Measurements from ENCODE around the gene CDH26.
"Not testable (repeated sequence)": the region's sequence is repeated elsewhere in the genome, so short reads cannot be mapped to it uniquely, and the experiment has no call there.

The CDH26 gene

DNA sequence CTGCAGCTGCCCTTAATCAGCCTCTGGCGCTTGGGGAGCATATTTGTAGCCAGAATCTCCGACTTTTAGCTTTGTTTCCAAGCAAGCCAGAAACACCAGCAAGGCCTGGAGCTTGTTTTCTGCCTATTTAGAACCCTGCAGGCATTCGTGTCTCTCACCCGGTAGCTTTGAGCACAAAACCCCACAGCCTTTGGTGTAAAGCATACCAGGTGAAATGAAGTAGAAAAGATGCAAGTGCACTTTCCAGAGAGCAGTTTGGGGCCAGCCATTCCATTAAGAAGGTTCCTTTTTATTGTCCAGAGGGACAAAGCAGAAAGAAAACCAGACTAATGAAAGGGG is 17.3 kb upstream of the CDH26 start:
- DNase-seq (ENCODE audit: low spot score) = no peak

DNA sequence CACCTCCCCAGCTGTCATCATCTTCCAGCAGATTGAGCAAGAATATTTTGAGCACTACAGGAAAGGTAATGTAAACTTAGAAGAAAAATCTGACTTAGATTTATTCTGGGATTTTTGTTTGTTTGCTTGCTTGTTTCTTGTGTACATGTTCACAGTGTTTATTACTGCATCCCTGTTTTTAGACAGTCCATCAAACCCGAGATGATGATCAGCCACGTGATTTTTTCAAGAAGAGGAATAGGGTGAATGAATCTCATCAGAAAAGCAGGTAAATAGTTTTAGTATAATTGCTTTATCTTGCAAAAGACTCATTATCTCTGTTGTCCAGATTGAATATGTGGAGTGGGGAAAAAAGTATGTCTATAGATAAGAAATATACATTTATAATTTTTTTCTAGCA is 16.0 kb upstream of the CDH26 start:
- DNase-seq (ENCODE audit: low spot score) = no peak

DNA sequence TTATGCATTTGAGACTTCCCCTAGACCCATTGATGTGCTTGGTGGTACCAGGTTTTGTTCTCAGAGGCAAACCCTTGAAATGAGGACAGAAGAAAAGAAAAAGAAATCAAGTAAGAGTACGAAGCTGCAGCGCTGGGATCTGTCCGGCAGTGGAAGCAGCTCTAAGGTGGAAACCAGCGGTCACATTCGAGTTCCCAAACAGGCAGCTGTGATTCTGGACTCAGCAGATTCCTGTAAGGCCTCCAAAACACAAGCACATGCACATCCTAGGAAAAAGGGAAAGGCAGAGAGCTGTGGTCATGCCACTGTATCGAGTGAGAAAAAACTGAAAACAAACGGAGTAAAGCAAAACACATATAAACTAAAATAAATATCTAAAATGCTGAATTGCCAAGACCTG is 13.5 kb upstream of the CDH26 start:
- DNase-seq (ENCODE audit: low spot score) = no peak

DNA sequence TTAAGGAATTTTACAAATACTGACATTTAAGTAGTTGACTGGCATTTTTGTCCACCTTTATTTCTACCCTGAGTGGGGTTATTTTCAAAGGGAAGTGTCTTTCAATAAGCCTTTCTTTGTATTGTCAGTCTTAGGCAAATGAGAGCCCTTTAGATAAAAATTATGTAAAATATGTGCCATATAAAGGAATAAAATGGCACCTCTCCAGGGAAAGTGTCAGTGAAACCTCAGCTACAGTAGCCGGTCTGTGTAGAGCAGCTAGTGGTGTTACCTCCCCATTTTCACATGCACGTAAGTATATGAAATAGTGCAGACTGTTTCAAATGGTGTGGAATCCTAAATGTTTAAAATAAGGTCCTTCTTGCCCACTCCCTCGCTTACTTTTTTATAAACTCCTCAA is 13.0 kb upstream of the CDH26 start:
- no peak for DNase-seq (ENCODE audit: low spot score)

DNA sequence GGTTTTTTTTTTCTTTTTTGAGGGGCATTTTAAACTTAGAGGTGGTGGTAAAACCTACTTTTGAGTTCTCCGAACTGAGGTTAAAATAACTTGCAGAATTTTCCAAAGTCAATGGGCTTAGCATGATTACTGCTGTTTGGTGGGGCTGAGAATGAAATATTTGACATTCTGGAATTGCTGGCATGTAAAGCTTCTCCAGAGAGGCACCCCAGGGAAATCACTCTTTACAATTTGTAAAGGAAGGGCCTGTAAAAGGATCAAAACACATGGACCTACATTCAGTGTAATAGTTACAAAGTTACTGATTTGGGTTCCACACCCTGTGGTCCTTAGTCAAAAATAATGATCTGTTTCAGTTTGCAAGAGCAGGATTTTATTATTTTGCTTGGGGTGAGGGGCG is 12.5 kb upstream of the CDH26 start:
- DNase-seq (ENCODE audit: low spot score) = no peak

DNA sequence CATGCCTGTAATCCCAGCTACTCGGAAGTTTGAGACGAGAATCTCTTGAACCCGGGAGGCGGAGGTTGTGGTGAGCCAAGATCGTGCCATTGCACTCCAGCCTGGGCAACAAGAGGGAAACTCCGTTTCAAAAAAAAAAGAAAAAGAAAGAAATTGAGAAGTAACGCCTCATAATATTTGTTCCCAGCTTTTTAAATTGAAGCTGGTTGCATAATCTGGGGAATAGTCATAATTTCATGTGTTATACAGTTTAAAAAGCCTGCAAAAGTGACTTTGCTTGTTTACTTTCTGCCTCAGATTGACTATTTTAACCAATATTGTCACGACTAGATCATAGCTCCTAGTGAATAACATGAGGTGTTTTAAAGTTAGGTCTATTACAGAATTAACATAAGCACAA is 10.8 kb upstream of the CDH26 start:
- DNase-seq (ENCODE audit: low spot score) = no peak

DNA sequence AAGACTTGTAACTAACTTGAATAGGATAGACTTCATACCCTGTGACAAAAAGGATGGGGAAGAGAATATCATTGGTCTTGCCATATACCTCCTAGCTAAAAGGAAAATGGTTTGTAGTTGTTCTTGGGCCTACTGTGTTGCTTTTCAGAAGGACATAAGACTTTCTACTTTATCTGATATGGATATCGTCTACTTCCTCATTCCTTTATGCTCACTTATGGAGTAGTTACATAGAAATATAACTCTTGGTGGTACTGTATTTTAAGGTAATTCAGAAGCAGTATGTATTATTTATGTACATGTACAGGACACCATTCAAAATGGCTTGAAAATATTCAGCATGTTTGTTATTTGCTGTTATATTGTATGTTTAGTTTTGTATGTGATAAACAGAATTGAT is 10.0 kb upstream of the CDH26 start:
- no peak for DNase-seq (ENCODE audit: low spot score)

DNA sequence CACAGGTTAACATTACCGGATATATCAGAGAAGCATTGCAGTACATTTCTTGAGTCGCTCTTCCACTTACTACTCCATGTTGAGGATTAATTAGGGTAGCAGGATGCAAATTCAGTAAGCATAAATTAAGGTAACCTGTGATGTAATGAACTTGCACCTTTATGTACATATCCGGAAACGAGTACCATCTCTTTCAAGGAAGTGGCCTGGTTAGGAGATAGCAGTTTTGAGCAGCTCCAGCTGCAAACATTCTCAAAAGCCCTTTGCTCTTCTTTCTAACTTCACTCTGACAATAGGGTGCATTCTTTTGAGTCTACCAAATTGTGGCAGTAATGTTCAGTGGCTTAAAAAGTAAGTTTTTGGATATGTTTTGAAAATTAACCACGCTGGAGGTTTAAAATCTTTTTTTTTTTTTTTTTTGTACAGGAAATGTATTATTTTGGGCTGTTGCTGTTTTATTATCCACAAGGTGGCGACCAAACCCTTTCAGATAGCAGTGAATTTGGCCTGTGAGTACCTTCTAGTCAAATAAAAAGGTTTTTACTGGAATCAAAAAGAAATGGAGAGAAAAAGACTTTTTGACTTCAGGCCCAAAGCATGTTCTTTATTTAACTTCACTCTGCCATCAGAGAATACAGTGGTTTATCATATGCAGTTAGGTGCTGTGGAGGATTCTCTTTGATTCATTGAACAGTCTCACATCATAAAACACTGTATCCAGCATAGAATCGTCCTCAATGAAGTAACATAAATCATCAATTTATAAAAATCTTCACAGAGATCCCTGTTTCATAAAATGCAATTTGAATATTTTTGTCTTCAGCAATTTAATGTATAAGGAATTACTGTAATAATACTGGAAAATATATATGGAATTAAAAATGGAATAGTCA is 9.1 kb upstream of the CDH26 start:
- peak; percentile 55 for DNase-seq (ENCODE audit: low spot score)

DNA sequence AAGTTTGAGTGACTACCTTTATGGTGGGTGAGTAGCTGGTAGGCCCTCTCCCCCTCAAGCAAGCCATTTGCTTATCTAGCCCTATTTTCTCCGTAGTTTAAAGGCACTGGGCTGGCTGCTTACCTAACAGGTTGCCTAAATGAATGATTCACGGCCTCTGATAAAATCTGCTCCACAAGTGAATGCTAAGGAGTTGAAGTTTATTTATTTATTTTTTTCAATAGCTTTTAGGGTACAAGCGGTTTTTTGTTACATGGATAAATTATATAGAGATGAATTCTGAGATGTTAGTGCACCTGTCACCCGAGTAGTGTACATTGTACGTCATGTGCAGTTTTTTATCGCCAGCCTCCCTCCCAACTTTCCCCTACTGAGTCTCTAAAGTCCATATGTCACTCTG is 8.3 kb upstream of the CDH26 start:
- no peak for DNase-seq (ENCODE audit: low spot score)

DNA sequence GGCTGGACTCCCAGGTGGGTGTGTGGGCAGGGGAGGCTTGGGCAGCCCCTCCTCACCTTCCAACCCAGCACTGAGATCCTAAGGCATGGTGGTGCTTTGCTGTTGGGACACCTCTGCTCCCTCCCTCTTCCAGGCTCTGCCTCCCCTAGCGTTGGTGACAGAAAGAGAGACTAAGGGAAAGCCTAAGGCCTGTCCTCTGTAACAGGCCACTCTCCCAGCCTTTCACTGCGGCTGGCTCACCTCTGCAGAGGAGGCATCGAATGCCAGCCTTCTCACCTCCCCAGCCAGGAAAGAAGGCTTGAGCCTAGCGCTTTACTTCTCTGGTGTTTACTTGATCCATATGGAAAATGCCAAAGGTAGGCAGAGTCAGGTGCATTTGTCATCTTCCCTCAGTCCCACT is 3.5 kb upstream of the CDH26 start:
- DNase-seq (ENCODE audit: low spot score) = no peak

DNA sequence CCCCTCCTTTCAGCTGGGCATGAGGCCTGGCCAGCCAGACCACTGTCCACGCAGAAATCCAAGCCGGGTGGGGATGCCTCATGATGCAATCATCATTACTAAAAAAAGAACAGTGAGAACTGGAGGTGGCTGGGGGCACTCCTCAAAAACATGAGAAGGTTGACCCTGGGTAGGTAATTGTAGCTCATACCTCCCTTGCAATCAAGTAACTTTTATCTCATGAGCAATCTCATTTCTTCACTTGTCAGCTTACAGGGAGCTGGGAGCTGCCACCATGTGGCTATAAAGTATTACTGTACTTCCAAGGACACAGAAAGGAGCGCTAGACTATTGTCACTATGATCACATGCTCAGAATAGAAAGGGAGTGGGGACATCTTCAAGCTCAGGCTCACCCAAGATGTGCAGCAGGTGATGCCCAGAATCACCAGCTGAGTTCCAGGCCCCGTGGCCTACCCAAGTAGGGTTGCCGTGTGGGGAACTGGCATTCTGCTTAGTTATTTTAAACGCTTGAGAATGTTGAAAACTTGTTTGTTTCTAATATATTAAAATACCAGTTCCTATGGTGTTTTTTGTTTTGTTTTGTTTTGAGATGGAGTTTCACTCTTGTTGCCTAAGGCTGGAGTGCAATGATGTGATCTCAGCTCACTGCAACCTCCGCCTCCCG is 3.0 kb upstream of the CDH26 start:
- no peak for DNase-seq (ENCODE audit: low spot score)

DNA sequence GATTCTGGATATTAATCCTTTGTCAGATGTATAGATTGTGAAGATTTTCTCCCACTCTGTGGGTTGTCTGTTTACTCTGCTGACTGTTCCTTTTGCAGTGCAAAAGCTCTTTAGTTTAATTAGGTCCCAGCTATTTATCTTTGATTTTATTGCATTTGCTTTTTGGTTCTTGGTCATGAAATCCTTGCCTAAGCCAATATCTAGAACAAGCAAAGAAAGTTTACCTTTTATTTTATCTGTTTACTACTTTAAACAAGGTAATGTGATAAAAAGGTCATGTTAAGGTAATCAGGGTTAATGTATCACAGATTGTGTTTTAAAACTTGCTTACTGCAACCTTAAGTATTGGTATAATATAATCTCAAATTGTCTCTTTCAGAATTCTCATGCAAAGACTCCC is 655 bp upstream of the CDH26 start:
- DNase-seq (ENCODE audit: low spot score) = not testable (repeated sequence)

DNA sequence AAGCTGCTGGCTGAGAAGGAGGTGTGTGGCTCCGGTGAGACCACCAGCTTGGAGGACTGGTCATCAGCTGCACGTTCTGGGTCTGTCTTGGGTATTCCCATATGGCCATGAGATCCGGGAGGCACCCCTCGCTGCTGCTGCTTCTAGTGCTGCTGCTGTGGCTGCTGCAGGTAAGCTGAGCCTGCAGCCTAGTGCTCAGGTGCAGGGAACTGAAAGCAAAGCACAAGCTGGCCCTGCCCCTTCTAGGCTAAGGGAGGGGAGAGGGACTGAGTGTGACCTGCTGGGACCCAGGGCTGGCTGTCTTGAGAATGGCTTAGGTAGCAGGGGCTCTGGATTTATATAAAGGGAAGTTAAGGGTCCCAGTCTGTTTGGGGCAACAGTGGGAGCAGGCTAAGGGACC is 403 bp downstream of the CDH26 start:
- DNase-seq (ENCODE audit: low spot score) = no peak

DNA sequence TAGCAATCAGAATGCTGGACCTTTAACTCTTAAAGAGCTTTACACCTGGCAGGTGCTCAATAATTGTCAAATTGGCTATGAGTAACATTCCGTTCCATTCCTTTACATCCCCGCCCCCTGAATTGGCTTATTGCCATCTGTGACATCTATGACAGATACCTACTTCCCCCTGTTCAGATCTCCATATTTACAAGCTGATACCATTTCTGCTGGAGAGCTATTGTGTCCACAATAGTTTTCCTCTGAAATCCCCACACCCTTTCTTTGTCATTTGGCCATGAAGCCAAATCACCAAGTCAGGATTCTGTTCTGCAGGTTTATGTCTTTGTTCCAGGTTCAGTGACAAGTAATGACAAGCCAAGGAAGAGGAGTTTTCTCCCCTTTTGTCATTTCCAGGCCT is 3.2 kb downstream of the CDH26 start:
- no peak for DNase-seq (ENCODE audit: low spot score)

DNA sequence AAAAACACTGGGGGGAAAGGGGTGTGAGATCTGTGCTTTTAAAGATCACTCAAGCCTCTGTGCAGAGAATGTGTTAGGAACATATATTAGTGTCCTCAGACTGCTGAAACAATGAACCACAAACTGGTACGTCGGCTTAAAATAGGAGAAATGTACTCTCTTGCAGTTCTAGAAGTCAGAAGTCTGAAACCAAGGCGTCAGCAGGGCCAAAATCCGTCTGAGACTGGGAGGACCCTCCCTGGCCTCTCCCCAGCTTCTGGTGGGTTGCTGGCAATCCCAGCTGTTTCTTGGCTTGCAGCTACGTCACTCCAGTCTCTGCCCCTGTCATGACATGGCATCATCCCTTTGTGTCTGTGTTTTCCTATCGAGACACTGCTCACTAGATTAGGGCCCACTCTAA is 3.9 kb downstream of the CDH26 start:
- no peak for DNase-seq (ENCODE audit: low spot score)

DNA sequence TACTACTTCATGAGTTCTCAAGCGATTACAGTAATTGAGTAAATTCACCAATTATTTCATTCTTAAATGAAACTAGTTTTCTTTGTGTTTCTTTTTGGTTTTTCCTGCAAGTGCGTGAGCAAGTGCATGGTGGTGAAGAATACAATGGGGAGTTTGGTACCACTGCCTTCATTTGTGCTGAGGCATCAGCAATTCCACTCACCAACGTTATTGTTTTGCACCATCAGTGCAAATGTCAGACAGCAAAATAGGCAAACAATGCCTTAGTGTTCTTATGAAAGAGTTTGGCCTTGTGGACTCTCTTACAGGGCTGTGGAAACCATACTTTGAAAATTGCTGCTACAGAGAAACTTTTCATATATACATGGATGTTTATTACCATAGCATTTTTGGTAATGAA is 8.2 kb downstream of the CDH26 start:
- no peak for DNase-seq (ENCODE audit: low spot score)

DNA sequence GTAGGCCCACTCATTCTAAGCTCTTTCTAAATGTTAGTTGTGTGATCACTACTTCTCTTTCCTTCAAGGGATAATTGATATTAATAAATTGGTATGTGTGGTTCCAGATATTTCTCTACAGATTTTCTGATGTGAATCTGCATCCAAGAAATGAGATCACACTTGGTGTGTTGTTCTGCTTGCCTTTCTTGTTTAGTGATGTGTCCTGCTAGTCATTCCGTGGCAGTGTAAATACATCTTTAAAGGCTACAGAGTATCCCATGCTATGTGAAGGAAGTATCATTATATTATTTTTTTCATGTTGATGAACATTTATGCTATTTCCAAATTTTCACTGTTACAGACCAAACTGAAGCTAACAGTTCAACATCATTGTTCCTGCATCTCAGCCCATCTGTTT is 13.2 kb downstream of the CDH26 start:
- DNase-seq (ENCODE audit: low spot score) = no peak

DNA sequence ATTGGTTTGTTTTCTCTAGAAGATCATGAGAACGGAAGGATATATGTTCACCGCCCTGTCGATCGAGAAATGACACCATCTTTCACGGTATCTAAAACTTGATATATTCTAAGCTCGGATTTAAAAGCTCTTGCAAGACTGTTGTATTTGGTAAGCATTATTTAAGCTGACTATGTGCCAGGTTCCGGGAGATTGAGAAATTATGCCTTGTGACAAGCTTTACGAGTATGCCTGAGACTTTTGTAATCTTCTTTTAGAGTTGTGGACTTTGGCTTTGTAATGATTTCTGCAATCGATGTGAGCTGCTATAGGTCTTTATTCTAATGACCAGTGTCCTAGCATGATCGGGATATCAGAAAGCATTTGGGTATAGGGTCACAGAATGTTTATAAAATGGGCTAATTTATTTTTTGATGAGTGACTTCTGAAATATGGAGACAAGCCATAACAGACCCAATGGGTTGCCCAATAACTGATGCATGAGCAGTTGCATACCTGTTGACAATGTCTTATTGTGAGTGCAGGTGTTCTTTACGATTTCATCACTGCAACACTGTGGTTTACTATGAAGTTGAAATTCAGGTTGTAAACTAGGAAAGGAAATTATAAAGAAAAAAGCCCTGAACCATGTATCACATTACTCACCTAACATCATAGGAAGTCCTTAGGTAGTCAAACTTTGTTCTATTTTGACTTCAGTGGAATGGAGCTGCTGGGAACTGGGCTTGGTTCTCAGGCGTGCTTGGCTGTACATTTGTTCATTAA is 14.0 kb downstream of the CDH26 start:
- DNase-seq (ENCODE audit: low spot score) = no peak

DNA sequence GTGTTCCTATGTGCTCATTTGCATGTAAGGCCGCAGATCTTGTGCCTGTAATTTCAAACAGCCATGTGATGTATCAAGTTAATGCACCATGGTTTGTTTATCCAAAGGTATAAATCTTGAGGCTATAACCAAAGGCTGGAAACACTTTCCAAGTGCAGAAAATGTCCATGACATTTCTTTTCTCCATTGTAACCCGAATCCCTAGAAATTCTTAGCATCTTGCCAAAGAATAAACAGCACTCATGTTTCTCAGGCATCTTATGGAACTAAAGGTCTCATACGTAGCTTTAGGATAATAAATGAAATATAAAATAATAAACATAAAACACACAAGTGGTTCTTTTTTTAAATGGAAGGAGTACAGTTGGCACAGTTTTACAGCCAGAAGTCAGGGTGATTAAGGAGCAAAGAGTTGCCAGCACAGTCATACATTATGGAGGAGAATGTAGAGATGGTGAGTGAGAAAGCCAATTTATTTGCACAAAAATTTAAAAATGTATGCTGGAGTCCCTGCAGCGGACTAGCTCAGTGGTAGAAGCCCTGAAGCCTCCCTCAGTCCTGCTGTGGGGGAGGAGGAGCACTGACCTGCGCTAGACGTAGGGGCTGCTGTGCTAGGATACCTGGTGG is 18.0 kb downstream of the CDH26 start:
- no peak for DNase-seq (ENCODE audit: low spot score)

DNA sequence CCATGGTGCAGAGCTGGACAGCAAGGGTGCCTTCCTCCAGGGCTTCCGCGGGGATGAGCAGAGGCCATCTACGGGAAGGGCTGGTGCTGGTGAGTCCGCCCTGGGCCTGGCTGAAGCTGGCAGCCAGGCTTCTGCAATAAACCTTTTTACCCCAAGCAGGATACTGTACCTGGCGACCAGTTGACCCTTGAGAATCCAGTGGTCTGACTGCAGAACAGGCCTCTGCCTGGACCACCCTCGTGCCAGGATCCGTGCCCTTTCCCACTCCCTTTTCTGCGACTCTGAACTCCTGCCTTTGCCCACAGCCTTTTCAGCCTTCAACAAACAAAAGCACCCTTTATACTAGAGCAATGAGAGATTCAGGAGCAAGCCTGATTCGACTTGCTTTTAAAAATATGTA is 18.9 kb downstream of the CDH26 start:
- DNase-seq (ENCODE audit: low spot score) = no peak

DNA sequence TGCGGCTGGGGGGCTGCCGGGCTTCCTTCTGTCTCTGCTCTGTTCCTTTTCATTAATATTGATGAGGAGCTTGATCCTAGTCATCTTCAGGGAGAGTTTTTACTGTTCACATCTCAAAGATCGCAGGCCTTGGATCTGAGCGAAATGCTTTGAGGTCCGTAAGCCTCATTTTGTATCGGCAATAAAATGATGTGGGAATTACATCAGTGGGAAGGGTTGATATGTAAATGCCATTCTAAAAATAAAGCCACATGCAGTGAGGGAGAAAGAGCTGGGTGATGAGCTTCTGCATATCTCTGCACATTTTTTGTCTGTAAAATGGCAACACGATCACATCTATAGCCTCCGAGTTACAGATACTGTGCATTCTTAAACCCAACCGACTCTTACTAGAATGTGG is 24.9 kb downstream of the CDH26 start:
- DNase-seq (ENCODE audit: low spot score) = no peak

DNA sequence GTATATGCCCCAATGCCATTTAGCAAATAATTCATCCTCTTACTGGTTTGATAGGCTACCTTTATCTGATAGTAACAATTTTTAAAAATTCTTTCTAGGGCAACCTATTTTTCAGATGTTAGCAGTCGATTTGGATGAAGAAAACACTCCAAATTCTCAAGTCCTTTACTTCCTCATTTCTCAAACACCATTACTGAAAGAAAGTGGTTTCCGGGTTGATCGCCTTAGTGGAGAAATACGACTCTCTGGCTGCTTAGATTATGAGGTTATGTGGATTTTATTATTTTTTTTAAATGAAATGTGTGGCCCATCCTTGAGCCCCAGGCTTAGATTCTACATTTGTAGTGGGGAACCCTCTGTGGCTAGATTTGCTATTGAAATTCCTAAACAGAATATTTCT is 26.3 kb downstream of the CDH26 start:
- no peak for DNase-seq (ENCODE audit: low spot score)

DNA sequence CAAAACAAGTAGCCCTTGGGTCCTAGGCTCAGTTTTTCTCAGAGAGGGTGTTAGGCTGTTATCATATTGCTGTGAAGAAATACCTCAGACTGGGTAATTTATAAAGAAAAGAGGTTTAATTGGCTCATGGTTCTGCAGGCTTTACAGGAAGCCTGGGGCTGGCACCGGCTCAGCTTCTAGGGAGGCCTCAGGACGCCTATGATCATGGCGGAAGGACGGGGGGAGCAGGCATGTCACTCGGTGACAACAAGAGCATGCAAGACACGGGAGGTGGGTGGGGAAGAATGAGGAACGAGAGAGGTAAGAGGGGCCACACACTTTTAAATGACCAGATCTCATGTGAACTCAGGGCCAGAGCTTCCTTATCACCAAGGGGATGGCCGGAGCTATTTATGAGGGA is 26.9 kb downstream of the CDH26 start:
- no peak for DNase-seq (ENCODE audit: low spot score)

All from activated CD4-positive, alpha-beta T cell treated with anti-CD3 and anti-CD28 coated beads, Interleukin-2, Interleukin-4, amounts not matched to agents 100 ng/mL and 50 ng/mL, durations not matched to agents 16 hours and 8 hours (primary cell).